ENCODE measurements around the gene STUB1.

STUB1 gene

GRCh38 chr16:717450-718245, 37.4 kb downstream of the STUB1 start:
- H3K4me2 ChIP-seq (ENCODE audit: insufficient read depth, low read length) = no peak overlapping the region
- ATAC-seq (ENCODE audit: insufficient read depth, low read depth) = no peak

DNA sequence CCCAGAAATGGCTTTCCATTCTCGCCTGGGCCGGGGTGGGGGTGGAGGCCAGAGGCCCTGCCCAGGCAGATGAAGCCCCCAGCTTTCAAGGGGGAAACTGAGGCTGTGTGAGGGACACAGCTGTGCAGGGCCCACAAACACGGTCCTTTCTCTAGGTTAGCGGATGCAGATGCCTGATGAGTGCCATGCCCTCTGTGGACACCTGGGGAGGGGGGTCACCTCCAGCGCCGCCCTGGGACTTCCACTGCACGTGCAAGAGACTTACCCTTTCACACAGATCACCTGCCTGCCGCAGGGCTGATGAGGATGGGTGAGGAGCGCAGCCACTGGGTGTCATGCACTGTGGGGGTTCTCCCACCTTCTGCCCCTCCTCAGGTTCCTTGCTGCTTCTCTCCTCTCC, 38.2 kb downstream of the STUB1 start:
- H3K9me3 ChIP-seq (ENCODE audit: insufficient read depth, low read length, severe bottlenecking) = no peaks in the 10 kb centered on the region
- no peak for DNase-seq
- peaks cover 77% of the 10 kb centered on the region for H3K4me1 ChIP-seq (ENCODE audit: insufficient read depth, low read length)
- H3K4me3 ChIP-seq (ENCODE audit: low read depth in 1 of 2, low read length in 2 of 2) = no peak overlapping the region
- H2AFZ ChIP-seq (ENCODE audit: low read depth, low read length) = no peak overlapping the region
- ATAC-seq (ENCODE audit: insufficient read depth, low read depth) = no peak
- peak overlapping the region; percentile 30; the same call in 1 of the 2 replicates for H3K9ac ChIP-seq (ENCODE audit: low read depth, low read length)
- H3K4me2 ChIP-seq (ENCODE audit: insufficient read depth, low read length) = 0 out of 2 replicates have a peak overlapping the region, but pooled peaks have one; percentile 86
- peaks cover 6% of the 10 kb centered on the region for H3K27me3 ChIP-seq (ENCODE audit: insufficient read depth, low read length, poor library complexity)
- H3K79me2 ChIP-seq (ENCODE audit: insufficient read depth, low read length) = peaks cover 18% of the 10 kb centered on the region
- TF ChIP-seq EZH2 (IDR thresholded peaks at IDR 0.05; ENCODE audit: borderline replicate concordance, low read depth, low read length, severe bottlenecking) = no peak
- TF ChIP-seq CTCF (IDR thresholded peaks at IDR 0.05; ENCODE audit: borderline replicate concordance, extremely low read depth, low read length, poor library complexity, severe bottlenecking) = no peak
- H3K27ac ChIP-seq (ENCODE audit: low read length) = no peak overlapping the region; the same call in 1 of the 2 replicates
- peaks cover 12% of the 10 kb centered on the region; the same call in 1 of the 2 replicates for H3K36me3 ChIP-seq (ENCODE audit: insufficient read depth, low read length)
- H4K20me1 ChIP-seq (ENCODE audit: insufficient read depth, low read length) = peaks cover 51% of the 10 kb centered on the region

More at GRCh38 chr16:717450-718245, 37.4 kb downstream of the STUB1 start:
- Histone ChIP-seq H3K27ac (ENCODE audit: low read length) (no peak overlapping the region), H3K27me3 (ENCODE audit: insufficient read depth, low read length, poor library complexity) (peaks cover 6% of the 10 kb centered on the region), H4K20me1 (ENCODE audit: insufficient read depth, low read length) (peaks cover 51% of the 10 kb centered on the region), H3K4me3 (ENCODE audit: low read depth in 1 of 2, low read length in 2 of 2) (no peak overlapping the region), H3K79me2 (ENCODE audit: insufficient read depth, low read length) (peaks cover 18% of the 10 kb centered on the region), H3K9me3 (ENCODE audit: insufficient read depth, low read length, severe bottlenecking) (no peaks in the 10 kb centered on the region), H3K4me1 (ENCODE audit: insufficient read depth, low read length) (peaks cover 77% of the 10 kb centered on the region), H2AFZ (ENCODE audit: low read depth, low read length) (no peak overlapping the region), H3K9ac (ENCODE audit: low read depth, low read length) (no peak overlapping the region), H3K36me3 (ENCODE audit: insufficient read depth, low read length) (peaks cover 12% of the 10 kb centered on the region; the same call in 1 of the 2 replicates)
- no peak for DNase-seq
- TF ChIP-seq EZH2 (IDR thresholded peaks at IDR 0.05; ENCODE audit: borderline replicate concordance, low read depth, low read length, severe bottlenecking) = no peak
- TF ChIP-seq CTCF (IDR thresholded peaks at IDR 0.05; ENCODE audit: borderline replicate concordance, extremely low read depth, low read length, poor library complexity, severe bottlenecking) = no peak

GRCh38 chr16:718922-719321, 38.7 kb downstream of the STUB1 start:
- H3K9me3 ChIP-seq (ENCODE audit: insufficient read depth, low read length, severe bottlenecking) = no peaks in the 10 kb centered on the region
- H3K9ac ChIP-seq (ENCODE audit: low read depth, low read length) = peak overlapping the region; percentile 30
- H3K36me3 ChIP-seq (ENCODE audit: insufficient read depth, low read length) = peaks cover 12% of the 10 kb centered on the region; the same call in 1 of the 2 replicates
- peak overlapping the region; percentile 86 for H3K4me2 ChIP-seq (ENCODE audit: insufficient read depth, low read length)
- peaks cover 77% of the 10 kb centered on the region for H3K4me1 ChIP-seq (ENCODE audit: insufficient read depth, low read length)
- H3K27me3 ChIP-seq (ENCODE audit: insufficient read depth, low read length, poor library complexity) = peaks cover 6% of the 10 kb centered on the region
- H3K27ac ChIP-seq (ENCODE audit: low read length) = peak overlapping the region; percentile 79
- ATAC-seq (ENCODE audit: insufficient read depth, low read depth) (no peak), DNase-seq (no peak)
- no peak overlapping the region for H2AFZ ChIP-seq (ENCODE audit: low read depth, low read length)
- TF ChIP-seq CTCF (IDR thresholded peaks at IDR 0.05; ENCODE audit: borderline replicate concordance, extremely low read depth, low read length, poor library complexity, severe bottlenecking) = no peak
- TF ChIP-seq EZH2 (IDR thresholded peaks at IDR 0.05; ENCODE audit: borderline replicate concordance, low read depth, low read length, severe bottlenecking) = no peak
- H4K20me1 ChIP-seq (ENCODE audit: insufficient read depth, low read length) = peaks cover 51% of the 10 kb centered on the region
- 0 out of 4 replicates have a peak overlapping the region, but pooled peaks of 1 of the 2 experiments have one; percentile 67 for H3K4me3 ChIP-seq (ENCODE audit: low read depth in 1 of 2, low read length in 2 of 2)
- peaks cover 18% of the 10 kb centered on the region for H3K79me2 ChIP-seq (ENCODE audit: insufficient read depth, low read length)

All from DND-41 (cell line).